ENCODE data around the gene HSD3B7.

HSD3B7 gene

GRCh38 chr16:31020536-31020935 is 35.5 kb downstream of the HSD3B7 start:
- no peaks in the 10 kb centered on the region for H3K9me3 ChIP-seq (ENCODE audit: control extremely low read depth in 1 of 5, control insufficient read depth in 4 of 5, insufficient read depth in 2 of 5, low read depth in 1 of 5, low read length in 4 of 5)
- DNase-seq, result no peak
- peaks cover 0 to 2% (median under 1%) of the 10 kb centered on the region in 4 experiments for H3K4me1 ChIP-seq (ENCODE audit: control extremely low read depth in 1 of 4, control insufficient read depth in 4 of 4, insufficient read depth in 4 of 4, low read length in 3 of 4)
- H3K4me3 ChIP-seq (ENCODE audit: control insufficient read depth in 1 of 7, extremely low read depth in 1 of 7, insufficient read depth in 4 of 7, low read depth in 2 of 7, low read length in 6 of 7), result no peak overlapping the region
- CTCF ChIA-PET, result no interaction called here
- WGBS (ENCODE audit: insufficient coverage), result no CpG with 5 or more reads among the region's 3 CpGs
- no peaks in the 10 kb centered on the region for H3K36me3 ChIP-seq (ENCODE audit: control insufficient read depth in 4 of 4, insufficient read depth in 4 of 4, low read length in 3 of 4)
- H3K27me3 ChIP-seq (replicated peaks in 2 of 5; ENCODE audit: control insufficient read depth in 4 of 5, insufficient read depth in 5 of 5, low read length in 4 of 5), result no peaks in the 10 kb centered on the region
- POLR2A ChIA-PET, result no interaction called here
- no peak overlapping the region for H3K27ac ChIP-seq (ENCODE audit: insufficient read depth in 1 of 2, low read depth in 1 of 2, low read length in 2 of 2, poor library complexity in 1 of 2, severe bottlenecking in 2 of 2)

- Histone ChIP-seq H3K4me1 (ENCODE audit: control extremely low read depth in 1 of 4, control insufficient read depth in 4 of 4, insufficient read depth in 4 of 4, low read length in 3 of 4) (peaks cover 0 to 11% (median 5%) of the 10 kb centered on the region in 4 experiments), H3K36me3 (ENCODE audit: control insufficient read depth in 4 of 4, insufficient read depth in 4 of 4, low read length in 3 of 4) (no peaks in the 10 kb centered on the region), H3K9me3 (ENCODE audit: control extremely low read depth in 1 of 5, control insufficient read depth in 4 of 5, insufficient read depth in 2 of 5, low read depth in 1 of 5, low read length in 4 of 5) (no peaks in the 10 kb centered on the region), H3K27me3 (replicated peaks in 2 of 5; ENCODE audit: control insufficient read depth in 4 of 5, insufficient read depth in 5 of 5, low read length in 4 of 5) (no peaks in the 10 kb centered on the region), H3K27ac (ENCODE audit: insufficient read depth in 1 of 2, low read depth in 1 of 2, low read length in 2 of 2, poor library complexity in 1 of 2, severe bottlenecking in 2 of 2) (no peak overlapping the region), H3K4me3 (ENCODE audit: control insufficient read depth in 1 of 7, extremely low read depth in 1 of 7, insufficient read depth in 4 of 7, low read depth in 2 of 7, low read length in 6 of 7) (no peak overlapping the region)
- DNase-seq, result no peak
- POLR2A ChIA-PET, result interaction anchor here (0.7 kb wide), 1 partner anchor 39 kb away, joined by 4 read pairs; no protein-coding TSS in a partner anchor
- WGBS (ENCODE audit: insufficient coverage), result 96% methylated on average over 7 of the region's 12 CpGs
- CTCF ChIA-PET, result interaction anchor here (1.2 to 1.6 kb wide), 2 partner anchors 18 to 83 kb away, joined by 5 read pairs; no protein-coding TSS in a partner anchor
Observed at GRCh38 chr16:31022544-31023251, 37.7 kb downstream of the HSD3B7 start.

GRCh38 chr16:31023252-31023602 is 38.2 kb downstream of the HSD3B7 start:
- Histone ChIP-seq H3K36me3 (ENCODE audit: control insufficient read depth in 4 of 4, insufficient read depth in 4 of 4, low read length in 3 of 4) (no peaks in the 10 kb centered on the region), H3K9me3 (ENCODE audit: control extremely low read depth in 1 of 5, control insufficient read depth in 4 of 5, insufficient read depth in 2 of 5, low read depth in 1 of 5, low read length in 4 of 5) (no peaks in the 10 kb centered on the region), H3K27ac (ENCODE audit: insufficient read depth in 1 of 2, low read depth in 1 of 2, low read length in 2 of 2, poor library complexity in 1 of 2, severe bottlenecking in 2 of 2) (no peak overlapping the region), H3K4me1 (ENCODE audit: control extremely low read depth in 1 of 4, control insufficient read depth in 4 of 4, insufficient read depth in 4 of 4, low read length in 3 of 4) (peaks cover 0 to 11% (median 5%) of the 10 kb centered on the region in 4 experiments), H3K4me3 (ENCODE audit: control insufficient read depth in 1 of 7, extremely low read depth in 1 of 7, insufficient read depth in 4 of 7, low read depth in 2 of 7, low read length in 6 of 7) (no peak overlapping the region), H3K27me3 (replicated peaks in 2 of 5; ENCODE audit: control insufficient read depth in 4 of 5, insufficient read depth in 5 of 5, low read length in 4 of 5) (no peaks in the 10 kb centered on the region)
- ChIA-PET CTCF (interaction anchor here (1.0 to 1.2 kb wide), 2 partner anchors 83 to 122 kb away, joined by 3 to 5 read pairs; no protein-coding TSS in a partner anchor), POLR2A (interaction anchor here (0.7 kb wide), 1 partner anchor 39 kb away, joined by 4 read pairs; no protein-coding TSS in a partner anchor)
- WGBS (ENCODE audit: insufficient coverage), result 100% methylated on average over 1 of the region's 4 CpGs
- DNase-seq, result no peak

DNA sequence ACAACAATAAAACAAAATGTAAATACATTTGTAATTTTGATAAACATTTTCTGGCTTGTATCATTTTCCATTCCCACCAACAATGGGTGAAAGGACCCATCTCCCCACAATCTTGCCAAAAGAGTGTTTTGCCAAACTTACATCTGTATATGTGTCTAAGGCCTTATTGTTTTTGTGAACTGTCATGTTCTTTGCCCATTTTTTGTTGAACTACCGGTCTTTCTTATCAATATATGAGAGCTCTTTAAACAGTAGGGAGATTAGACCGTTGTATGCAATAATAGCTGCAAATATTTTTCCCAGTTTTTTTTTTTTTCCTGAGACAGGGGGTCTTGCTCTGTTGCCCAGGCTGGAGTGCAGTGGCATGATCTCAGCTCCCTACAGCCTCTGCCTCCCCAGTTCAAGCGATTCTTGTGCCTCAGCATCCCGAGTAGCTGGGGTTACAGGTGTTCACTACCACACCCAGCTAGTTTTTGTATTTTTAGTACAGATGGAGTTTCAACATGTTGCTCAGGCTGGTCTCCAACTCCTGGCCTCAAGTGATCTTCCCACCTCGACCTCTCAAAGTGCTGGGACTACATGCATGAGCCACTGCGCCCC is 38.7 kb downstream of the HSD3B7 start:
- Histone ChIP-seq H3K9me3 (ENCODE audit: control extremely low read depth in 1 of 5, control insufficient read depth in 4 of 5, insufficient read depth in 2 of 5, low read depth in 1 of 5, low read length in 4 of 5) (no peaks in the 10 kb centered on the region), H3K27ac (ENCODE audit: insufficient read depth in 1 of 2, low read depth in 1 of 2, low read length in 2 of 2, poor library complexity in 1 of 2, severe bottlenecking in 2 of 2) (no peak overlapping the region), H3K4me1 (ENCODE audit: control extremely low read depth in 1 of 4, control insufficient read depth in 4 of 4, insufficient read depth in 4 of 4, low read length in 3 of 4) (peaks cover 0 to 11% (median 5%) of the 10 kb centered on the region in 4 experiments), H3K4me3 (ENCODE audit: control insufficient read depth in 1 of 7, extremely low read depth in 1 of 7, insufficient read depth in 4 of 7, low read depth in 2 of 7, low read length in 6 of 7) (no peak overlapping the region), H3K27me3 (replicated peaks in 2 of 5; ENCODE audit: control insufficient read depth in 4 of 5, insufficient read depth in 5 of 5, low read length in 4 of 5) (no peaks in the 10 kb centered on the region), H3K36me3 (ENCODE audit: control insufficient read depth in 4 of 4, insufficient read depth in 4 of 4, low read length in 3 of 4) (no peaks in the 10 kb centered on the region)
- POLR2A ChIA-PET, result no interaction called here
- WGBS (ENCODE audit: insufficient coverage), result 80% methylated on average over 1 of the region's 6 CpGs
- CTCF ChIA-PET, result interaction anchor here (1.0 to 1.2 kb wide), 4 partner anchors 48 to 122 kb away, joined by 3 to 5 read pairs (median 3); no protein-coding TSS in a partner anchor
- DNase-seq, result no peak

DNA sequence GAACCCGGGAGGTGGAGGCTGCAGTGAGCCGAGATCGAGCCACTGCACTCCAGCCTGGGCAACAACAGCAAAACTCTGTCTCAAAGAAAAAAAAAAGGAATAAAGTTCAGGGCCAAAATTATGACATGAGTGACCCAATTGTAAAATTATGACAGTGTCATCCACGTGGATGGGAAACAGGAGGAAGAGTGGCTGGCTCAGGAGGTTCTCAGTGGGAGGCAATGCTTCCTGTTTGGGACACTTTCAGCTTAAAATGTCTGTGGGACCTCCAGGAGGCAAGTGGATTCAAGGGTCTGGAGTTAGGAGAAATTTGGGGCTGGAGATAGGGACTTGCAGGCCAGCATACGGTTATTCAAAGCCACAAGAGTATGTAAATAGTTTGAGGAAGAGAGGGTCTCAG is 40.3 kb downstream of the HSD3B7 start:
- Histone ChIP-seq H3K27me3 (replicated peaks in 2 of 5; ENCODE audit: control insufficient read depth in 4 of 5, insufficient read depth in 5 of 5, low read length in 4 of 5) (no peaks in the 10 kb centered on the region), H3K27ac (ENCODE audit: insufficient read depth in 1 of 2, low read depth in 1 of 2, low read length in 2 of 2, poor library complexity in 1 of 2, severe bottlenecking in 2 of 2) (no peak overlapping the region), H3K4me1 (ENCODE audit: control extremely low read depth in 1 of 4, control insufficient read depth in 4 of 4, insufficient read depth in 4 of 4, low read length in 3 of 4) (peaks cover 0 to 11% (median 5%) of the 10 kb centered on the region in 4 experiments), H3K4me3 (ENCODE audit: control insufficient read depth in 1 of 7, extremely low read depth in 1 of 7, insufficient read depth in 4 of 7, low read depth in 2 of 7, low read length in 6 of 7) (no peak overlapping the region), H3K9me3 (ENCODE audit: control extremely low read depth in 1 of 5, control insufficient read depth in 4 of 5, insufficient read depth in 2 of 5, low read depth in 1 of 5, low read length in 4 of 5) (no peaks in the 10 kb centered on the region), H3K36me3 (ENCODE audit: control insufficient read depth in 4 of 4, insufficient read depth in 4 of 4, low read length in 3 of 4) (no peaks in the 10 kb centered on the region)
- CTCF ChIA-PET, result interaction anchor here (0.6 to 1.1 kb wide), 3 partner anchors 117 to 274 kb away, joined by 3 read pairs; no protein-coding TSS in a partner anchor
- DNase-seq, result no peak
- 39% methylated on average over 2 of the region's 5 CpGs for WGBS (ENCODE audit: insufficient coverage)
- POLR2A ChIA-PET, result no interaction called here

- H3K4me1 ChIP-seq (ENCODE audit: control extremely low read depth in 1 of 4, control insufficient read depth in 4 of 4, insufficient read depth in 4 of 4, low read length in 3 of 4), result peaks cover 3 to 29% (median 21%) of the 10 kb centered on the region in 4 experiments
- H3K9me3 ChIP-seq (ENCODE audit: control extremely low read depth in 1 of 5, control insufficient read depth in 4 of 5, insufficient read depth in 2 of 5, low read depth in 1 of 5, low read length in 4 of 5), result no peaks in the 10 kb centered on the region
- POLR2A ChIA-PET, result no interaction called here
- H3K4me3 ChIP-seq (ENCODE audit: control insufficient read depth in 1 of 7, extremely low read depth in 1 of 7, insufficient read depth in 4 of 7, low read depth in 2 of 7, low read length in 6 of 7), result no peak overlapping the region
- no peaks in the 10 kb centered on the region for H3K36me3 ChIP-seq (ENCODE audit: control insufficient read depth in 4 of 4, insufficient read depth in 4 of 4, low read length in 3 of 4)
- H3K27ac ChIP-seq (ENCODE audit: insufficient read depth in 1 of 2, low read depth in 1 of 2, low read length in 2 of 2, poor library complexity in 1 of 2, severe bottlenecking in 2 of 2), result no peak overlapping the region
- DNase-seq, result no peak
- no peaks in the 10 kb centered on the region for H3K27me3 ChIP-seq (replicated peaks in 2 of 5; ENCODE audit: control insufficient read depth in 4 of 5, insufficient read depth in 5 of 5, low read length in 4 of 5)
- CTCF ChIA-PET, result no interaction called here
- WGBS (ENCODE audit: insufficient coverage), result 100% methylated on average over 1 of the region's 5 CpGs
Observed at GRCh38 chr16:31029272-31029671, 44.3 kb downstream of the HSD3B7 start.

DNA sequence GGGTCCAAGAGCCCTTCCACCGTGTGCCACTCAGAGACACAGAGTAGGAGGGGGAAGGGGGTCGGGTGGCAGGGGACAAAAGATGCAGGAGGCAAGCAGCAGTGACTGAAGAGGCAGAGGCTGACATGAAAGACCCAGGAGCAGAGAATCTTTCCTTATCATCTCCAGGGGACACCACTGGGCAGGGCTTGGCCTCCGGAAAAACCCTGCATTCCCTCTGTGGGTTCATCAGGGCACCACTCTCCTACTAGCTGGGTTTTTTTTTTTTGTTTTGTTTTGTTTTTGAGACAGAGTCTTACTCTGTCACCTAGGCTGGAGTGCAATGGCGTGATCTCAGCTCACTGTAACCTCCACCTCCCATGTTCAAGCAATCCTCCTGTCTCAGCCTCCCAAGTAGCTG is 46.3 kb downstream of the HSD3B7 start:
- Histone ChIP-seq H3K27me3 (replicated peaks in 2 of 5; ENCODE audit: control insufficient read depth in 4 of 5, insufficient read depth in 5 of 5, low read length in 4 of 5) (no peaks in the 10 kb centered on the region), H3K4me3 (ENCODE audit: control insufficient read depth in 1 of 7, extremely low read depth in 1 of 7, insufficient read depth in 4 of 7, low read depth in 2 of 7, low read length in 6 of 7) (no peak overlapping the region), H3K9me3 (ENCODE audit: control extremely low read depth in 1 of 5, control insufficient read depth in 4 of 5, insufficient read depth in 2 of 5, low read depth in 1 of 5, low read length in 4 of 5) (no peaks in the 10 kb centered on the region), H3K4me1 (ENCODE audit: control extremely low read depth in 1 of 4, control insufficient read depth in 4 of 4, insufficient read depth in 4 of 4, low read length in 3 of 4) (peaks cover 3 to 24% (median 20%) of the 10 kb centered on the region in 4 experiments), H3K36me3 (ENCODE audit: control insufficient read depth in 4 of 4, insufficient read depth in 4 of 4, low read length in 3 of 4) (peaks cover 3 to 16% (median 6%) of the 10 kb centered on the region in 4 experiments), H3K27ac (ENCODE audit: insufficient read depth in 1 of 2, low read depth in 1 of 2, low read length in 2 of 2, poor library complexity in 1 of 2, severe bottlenecking in 2 of 2) (no peak overlapping the region)
- ChIA-PET POLR2A (no interaction called here), CTCF (no interaction called here)
- no peak for DNase-seq
- WGBS (ENCODE audit: insufficient coverage), result 100% methylated on average over 3 of the region's 4 CpGs
